Measurements from ENCODE around the gene ERBB2. TPM values are rescaled to one million over a fixed set of nuclear protein-coding genes. Genes with fewer than 3 reads are reported as not detected.

ERBB2 gene
- 60.5 and 78.5 TPM in 2 replicates for total RNA-seq

GRCh38 chr17:39699818-39700147, at the start of gene ERBB2:
TSS of gene ERBB2 (plus strand) at chr17:39700064. CDS start at chr17:39700239, 175 bp downstream.

GRCh38 chr17:39664581-39665561, 35.0 kb upstream of the ERBB2 start, which contains the start of gene TCAP:
TSS of gene TCAP (plus strand) at chr17:39665349. CDS start at chr17:39665360, 11 bp downstream.

GRCh38 chr17:39667945-39668924, 31.6 kb upstream of the ERBB2 start, which contains the start of gene PNMT:
TSS of gene PNMT (plus strand) at chr17:39668453. CDS start at chr17:39668476, 23 bp downstream.

GRCh38 chr17:39687546-39688474, 12.1 kb upstream of the ERBB2 start, which contains the start of gene PGAP3:
TSS of gene PGAP3 (minus strand) at chr17:39688057. CDS start at chr17:39688014, 43 bp downstream.

GRCh38 chr17:39730095-39730921, 30.4 kb downstream of the ERBB2 start, which contains the start of gene MIEN1:
TSS of gene MIEN1 (minus strand) at chr17:39730532. CDS start at chr17:39730495, 37 bp downstream.

GRCh38 chr17:39737760-39738567, 38.1 kb downstream of the ERBB2 start, which contains the start of gene GRB7:
TSS of gene GRB7 (plus strand) at chr17:39737938. CDS start at chr17:39742302, 4,364 bp downstream.

Other genes starting within 250 kb of the ERBB2 start
- 24.7 and 25.2 TPM in 2 replicates for gene MED1, start 248.8 kb upstream of the ERBB2 start, total RNA-seq
- gene CDK12, start 238.6 kb upstream of the ERBB2 start, total RNA-seq = 26.5 and 29.4 TPM in 2 replicates
- gene NEUROD2, start 92.1 kb upstream of the ERBB2 start, total RNA-seq = not detected in 2 replicates
- gene PPP1R1B, start 73.1 kb upstream of the ERBB2 start, total RNA-seq = 0.91 TPM in 1 of 2 replicates, not detected in the other
- 31.7 and 37.6 TPM in 2 replicates for gene STARD3, start 62.9 kb upstream of the ERBB2 start, total RNA-seq
- gene TCAP, start 34.7 kb upstream of the ERBB2 start, total RNA-seq = 0.52 and 0.53 TPM in 2 replicates
- gene PNMT, start 31.6 kb upstream of the ERBB2 start, total RNA-seq = 0.07 TPM in 1 of 2 replicates, not detected in the other
- 14.9 TPM in 2 replicates for gene PGAP3, start 12.0 kb upstream of the ERBB2 start, total RNA-seq
- 13.6 and 18.5 TPM in 2 replicates for gene MIEN1, start 30.5 kb downstream of the ERBB2 start, total RNA-seq
- gene GRB7, start 37.9 kb downstream of the ERBB2 start, total RNA-seq = 0.13 TPM in 1 of 2 replicates, not detected in the other
- not detected in 2 replicates for gene IKZF3, start 164.2 kb downstream of the ERBB2 start, total RNA-seq
- gene ZPBP2, start 168.1 kb downstream of the ERBB2 start, total RNA-seq = not detected in 2 replicates
- 12.1 and 13.6 TPM in 2 replicates for gene GSDMB, start 218.6 kb downstream of the ERBB2 start, total RNA-seq
- gene ORMDL3, start 227.5 kb downstream of the ERBB2 start, total RNA-seq = 98.0 and 118 TPM in 2 replicates
- not detected in 2 replicates for gene LRRC3C, start 227.7 kb downstream of the ERBB2 start, total RNA-seq

Measured in smooth muscle cell of the pulmonary artery (primary cell).